ENCODE data around the gene APOB.

APOB gene

DNA sequence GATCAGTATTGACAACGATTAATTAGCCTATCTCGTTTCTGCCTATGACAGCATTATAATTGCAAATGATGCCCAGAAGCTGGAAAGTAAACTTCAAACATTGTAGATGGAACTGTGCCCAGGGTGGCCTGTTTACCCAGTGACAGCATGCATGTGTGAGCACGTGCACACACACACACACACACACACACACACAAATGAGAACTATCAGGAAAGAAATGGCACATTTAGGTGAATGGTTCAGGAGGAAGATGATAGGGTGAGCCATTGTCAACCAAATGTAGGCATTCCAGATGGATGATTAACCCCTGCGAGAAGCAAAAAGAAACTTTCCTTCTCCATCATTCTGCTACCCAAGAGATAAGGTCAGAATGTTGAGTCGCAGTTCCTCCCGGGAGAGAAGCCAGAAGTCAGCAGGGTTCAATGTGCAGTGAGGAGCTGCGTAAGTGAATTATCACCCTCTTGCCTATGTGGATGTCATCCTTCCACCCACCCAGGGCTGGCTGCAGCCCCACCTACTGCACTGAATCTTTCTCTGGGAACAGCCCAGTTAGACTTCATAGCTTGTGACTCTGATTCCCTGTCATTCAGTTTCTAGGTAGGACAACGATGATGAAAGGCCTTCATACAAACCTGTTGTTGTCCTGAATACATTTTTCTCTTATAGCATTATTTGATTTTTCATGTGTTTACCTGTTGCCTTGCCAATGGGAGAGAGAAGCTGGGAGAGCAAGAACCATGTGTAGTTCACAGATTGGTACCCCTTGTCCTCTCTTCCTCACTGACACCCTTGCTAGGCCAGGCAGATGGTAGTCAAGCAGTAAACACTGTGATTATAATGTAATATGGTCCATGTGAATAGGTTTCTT, 3.5 kb upstream of the APOB start:
- DNase-seq: no peak

DNA sequence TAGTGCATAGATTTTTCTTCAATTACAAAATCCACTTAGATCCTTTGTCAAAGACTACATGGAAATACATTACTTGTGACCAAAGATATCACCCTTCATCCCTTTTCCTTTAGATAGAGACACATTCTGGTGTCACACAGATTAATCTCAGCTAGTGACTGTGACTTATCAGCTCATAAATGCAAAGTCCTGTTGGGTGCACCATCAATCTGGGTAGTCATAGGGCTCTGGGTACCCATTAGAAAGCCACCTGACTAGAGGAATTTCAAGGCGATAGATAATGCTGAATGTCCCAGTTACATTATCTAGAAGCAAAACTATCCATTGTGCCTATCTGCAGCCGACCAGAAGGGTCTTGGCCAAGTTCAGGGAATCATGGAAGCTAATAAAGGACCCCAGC, 2.6 kb upstream of the APOB start:
- no peak for DNase-seq

DNA sequence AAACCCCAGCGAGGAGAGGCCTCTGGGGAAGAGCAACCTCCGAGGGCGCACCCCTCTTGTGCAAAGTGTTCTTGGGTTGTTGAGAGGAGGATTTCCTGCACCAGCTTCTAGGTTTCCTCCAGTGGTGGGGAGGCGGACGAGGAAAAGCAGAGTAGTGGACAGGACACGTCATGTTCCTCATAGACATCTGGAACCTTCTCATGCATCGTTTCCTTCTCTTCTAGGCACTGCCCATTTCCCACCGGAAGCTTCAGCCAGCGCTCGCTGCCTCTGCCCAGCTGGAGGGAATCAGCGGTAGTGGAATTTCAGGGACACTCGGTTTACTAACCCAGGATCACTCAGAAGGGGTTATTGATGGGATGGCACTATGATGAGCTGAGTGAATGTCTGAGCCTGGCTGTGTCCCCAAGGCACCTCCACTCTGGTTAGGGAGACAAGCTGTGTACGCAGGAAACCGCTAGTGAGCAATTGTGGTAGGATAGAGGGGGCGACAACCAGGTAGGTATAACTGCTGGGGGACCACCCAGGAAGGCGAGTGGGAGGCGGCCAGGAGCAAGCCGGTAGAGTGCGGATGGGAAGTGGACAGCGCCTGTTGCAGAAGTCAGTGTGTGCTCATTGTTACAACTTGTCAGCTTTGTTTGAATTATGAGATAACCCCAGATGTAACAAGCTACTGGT, 960 bp upstream of the APOB start:
- no peak for DNase-seq

DNA sequence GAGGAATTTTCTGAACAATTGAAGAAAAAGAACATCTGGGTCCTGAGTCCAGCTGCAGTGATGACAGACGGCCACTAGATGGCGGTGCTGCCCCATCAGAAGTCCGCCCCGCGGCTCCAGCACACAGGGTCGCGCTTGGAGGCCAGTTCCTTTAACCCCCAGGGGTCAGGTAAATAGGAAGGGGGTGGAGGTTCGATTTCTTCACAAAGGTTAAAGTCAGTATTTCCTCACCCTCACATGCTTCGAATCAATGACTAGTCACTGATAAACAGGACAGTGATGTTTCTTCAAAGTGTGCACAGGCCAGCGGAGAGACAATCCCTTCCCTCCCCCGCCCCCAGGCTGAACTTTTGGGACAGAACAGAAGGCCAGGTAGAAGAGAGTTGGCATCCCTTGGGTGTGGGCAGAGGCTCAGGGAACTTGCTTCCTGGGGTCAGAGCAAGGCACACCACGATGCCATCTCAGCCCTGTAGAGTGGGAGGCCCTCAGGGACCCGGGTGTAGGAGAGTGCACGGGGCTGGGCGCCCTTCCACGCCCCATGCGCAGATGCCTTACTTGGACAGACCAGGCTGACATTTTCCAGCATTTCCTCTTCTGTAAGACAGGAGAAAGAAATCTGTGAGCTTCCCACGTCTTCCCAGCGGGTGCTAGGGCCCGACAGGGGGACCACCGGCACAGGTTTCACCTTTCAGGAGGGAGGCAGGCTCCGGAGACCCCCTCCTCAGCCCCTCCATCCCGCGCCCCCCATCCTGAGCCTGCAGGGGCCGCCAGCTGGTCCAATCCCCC, 722 bp downstream of the APOB start:
- DNase-seq: no peak

DNA sequence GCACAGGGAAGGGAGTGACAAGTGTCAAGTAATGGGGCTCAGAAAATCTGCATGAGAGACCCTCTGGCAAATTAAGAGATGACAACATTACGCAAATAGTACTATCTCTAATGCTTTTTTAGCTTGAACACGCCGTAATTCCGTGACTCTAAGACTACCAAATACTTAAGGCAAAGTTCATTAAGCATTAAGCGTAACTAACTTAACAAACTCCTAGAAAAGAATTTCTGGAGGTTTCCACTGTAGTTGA, 1.2 kb downstream of the APOB start:
- DNase-seq: no peak

DNA sequence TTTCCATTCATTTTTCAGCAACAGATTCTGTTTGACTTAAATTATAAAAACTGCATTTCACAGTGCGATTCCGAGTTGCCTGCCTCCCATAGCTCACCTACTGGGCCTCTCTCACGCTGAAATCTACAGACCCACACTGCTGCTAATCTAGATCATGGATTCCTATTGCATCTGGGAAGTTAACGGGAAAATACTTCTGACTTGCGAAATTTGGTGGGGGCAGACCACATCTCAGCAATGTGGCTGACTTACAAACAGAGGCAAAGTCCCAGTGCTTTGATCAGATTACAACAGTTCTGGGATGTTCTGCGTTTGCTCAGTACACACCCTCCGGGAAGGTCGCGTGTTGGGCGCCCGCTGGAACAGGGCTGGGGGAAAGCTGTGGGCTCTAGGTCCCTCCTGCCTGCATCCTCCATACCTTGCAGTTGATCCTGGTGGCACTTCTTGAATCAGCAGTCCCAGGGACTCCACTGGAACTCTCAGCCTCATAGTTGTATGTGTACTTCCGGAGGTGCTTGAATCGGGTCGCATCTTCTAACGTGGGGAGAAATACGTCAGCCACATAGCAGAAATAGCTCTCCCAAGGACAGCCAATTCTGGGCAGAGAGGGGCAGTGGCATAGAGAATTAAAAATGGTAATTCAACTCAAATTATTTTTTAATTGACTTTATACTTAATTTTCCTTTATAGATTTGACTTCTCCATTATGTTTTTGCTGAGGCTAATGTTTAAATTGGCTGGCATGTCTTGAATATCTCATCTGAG, 1.7 kb downstream of the APOB start:
- no peak for DNase-seq

DNA sequence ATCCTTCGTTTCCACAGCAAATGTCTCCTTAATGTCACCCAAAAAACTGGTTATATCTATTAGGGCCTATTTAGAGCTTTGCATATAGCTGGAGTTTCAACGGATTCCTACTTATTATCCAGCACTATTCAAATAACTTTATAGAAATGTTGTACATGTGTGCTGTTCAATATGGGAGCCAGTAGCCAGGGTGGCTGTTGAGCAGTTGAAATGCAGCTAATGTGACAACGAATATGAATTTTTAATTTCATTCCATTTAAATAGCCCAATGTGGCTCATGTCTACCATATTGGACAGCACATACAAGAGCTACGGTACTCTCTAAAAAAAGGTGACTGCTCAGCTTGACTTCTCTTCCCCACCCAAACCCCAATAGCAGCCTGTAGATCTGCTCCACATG, 2.4 kb downstream of the APOB start:
- no peak for DNase-seq

DNA sequence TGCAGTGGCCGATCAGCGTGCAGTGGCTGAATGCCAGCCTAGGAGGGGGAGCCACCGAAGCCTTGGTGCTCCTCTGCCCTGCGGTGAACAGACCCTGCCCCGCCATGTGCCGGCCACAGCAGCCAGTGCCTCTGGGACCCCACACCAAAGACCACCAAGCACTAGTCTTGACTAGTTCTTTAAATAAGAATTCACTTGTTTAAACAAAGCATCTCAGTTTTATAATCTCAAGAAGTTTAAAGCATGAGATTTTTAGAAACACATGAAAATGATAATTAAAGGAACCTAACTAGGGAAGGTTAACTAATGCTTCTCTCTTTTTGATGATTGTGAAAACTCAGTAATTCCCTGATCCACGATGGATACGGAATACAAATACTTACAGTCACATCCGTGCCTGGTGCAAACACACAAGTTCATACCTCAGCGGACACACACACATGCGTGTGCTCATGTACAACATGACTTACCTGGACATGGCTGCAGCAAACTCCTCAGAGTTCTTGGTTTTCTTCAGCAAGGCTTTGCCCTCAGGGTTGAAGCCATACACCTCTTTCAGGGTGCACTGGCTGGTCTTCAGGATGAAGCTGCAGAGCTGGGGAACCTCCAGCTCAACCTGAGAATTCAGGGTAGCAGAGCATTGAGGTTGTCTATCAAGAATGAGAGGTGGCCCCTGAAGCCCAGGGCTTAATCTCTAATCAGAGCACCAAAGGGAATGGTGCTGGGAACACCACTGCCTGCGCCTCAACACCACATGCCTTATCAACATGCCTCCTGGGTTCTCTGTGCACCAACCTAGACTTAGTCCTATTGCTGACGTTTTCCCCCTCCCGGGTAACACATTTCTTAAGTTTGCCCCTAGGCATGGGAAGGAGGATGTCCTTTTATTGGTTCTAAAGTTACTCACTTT, 3.1 kb downstream of the APOB start:
- DNase-seq: no peak

DNA sequence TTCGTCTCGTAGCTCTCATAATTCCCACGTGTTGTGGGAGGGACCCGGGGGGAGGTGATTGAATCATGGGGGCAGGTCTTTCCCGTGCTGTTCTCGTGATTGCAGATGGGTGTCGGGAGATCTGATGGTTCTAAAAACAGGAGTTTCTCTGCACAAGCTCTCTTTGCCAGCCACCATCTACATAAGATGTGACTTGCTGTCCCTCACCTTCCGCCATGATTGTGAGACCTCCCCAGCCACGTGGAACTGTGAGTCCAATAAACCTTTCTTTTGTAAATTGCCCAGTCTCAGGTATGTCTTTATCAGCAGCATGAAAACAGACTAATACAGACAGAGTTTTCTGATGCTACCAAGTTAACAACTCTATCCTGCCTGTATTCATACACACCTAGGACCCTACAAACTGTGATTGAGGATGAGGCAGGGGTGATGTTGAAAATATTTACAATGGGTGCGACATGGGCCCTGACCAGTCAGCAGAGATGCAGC, 3.9 kb downstream of the APOB start:
- DNase-seq: no peak

DNA sequence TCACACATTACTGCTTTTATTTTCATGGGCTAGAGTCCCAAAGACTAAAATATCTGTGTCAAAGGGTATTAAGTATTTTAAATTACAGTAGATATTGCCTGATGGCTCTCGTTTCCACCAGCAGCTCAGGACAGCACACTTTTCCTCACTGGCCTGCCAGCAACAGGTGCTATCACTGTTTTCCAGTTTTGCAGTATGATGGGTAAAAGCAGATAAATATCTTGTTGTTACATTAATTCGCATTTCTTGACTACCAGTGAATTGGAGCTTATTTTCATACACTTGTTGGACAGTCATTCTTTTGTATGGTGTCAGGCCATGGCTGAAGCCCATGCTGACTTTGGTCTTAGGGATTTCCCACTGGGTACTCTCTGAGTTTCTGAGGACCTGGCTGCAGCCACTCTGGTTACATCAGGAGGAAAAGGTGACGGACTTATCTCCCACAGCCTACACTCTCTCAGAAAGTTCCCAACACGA, 4.8 kb downstream of the APOB start:
- no peak for DNase-seq

DNA sequence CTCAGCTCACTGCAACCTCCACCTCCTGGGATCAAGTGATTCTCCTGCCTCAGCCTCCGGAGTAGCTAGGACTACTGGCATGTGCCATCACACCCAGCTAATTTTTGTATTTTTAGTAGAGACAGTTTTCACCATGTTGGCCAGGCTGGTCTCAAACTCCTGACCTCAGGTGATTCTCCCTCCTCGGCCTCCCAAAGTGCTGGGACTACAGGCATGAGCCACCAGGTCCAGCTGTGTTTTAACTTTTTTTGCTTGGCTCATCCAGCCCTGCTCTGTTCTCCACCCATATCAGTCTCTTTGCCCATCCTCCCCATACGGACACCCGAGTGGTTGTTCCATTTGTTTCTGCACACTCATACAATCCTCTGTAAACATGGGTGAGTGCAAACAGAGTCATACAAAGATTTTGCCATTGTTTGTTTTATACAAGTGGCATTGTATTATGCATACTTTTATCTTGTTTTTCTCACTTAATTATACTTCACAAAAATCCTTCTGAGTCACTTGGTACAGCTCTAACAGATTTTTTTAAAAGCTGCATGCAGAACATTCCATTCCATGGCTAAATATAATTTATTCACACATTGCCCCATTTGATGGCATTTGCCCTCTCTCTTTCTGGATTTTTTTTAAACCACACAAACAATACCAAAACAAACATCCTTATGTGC, 5.3 kb downstream of the APOB start:
- no peak for DNase-seq

DNA sequence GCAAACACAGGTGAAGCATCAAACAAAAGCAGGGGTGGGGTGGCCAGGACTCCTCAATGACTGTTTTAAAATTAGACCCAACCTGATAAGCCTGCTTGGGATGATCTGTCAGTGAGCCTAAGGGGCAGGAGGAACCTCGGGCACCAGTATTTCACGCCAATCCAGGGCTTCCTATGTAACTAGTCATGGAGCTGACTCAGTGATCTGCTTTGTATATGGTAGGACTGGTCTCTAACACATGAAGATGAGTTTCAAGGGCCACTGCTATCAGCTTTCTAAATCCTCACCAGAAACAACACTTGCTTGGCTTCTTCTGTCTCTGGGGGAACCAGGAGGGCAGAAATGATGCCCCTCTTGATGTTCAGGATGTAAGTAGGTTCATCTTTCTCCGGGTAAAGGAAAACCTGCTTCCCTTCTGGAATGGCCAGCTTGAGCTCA, 6.2 kb downstream of the APOB start:
- DNase-seq: no peak

DNA sequence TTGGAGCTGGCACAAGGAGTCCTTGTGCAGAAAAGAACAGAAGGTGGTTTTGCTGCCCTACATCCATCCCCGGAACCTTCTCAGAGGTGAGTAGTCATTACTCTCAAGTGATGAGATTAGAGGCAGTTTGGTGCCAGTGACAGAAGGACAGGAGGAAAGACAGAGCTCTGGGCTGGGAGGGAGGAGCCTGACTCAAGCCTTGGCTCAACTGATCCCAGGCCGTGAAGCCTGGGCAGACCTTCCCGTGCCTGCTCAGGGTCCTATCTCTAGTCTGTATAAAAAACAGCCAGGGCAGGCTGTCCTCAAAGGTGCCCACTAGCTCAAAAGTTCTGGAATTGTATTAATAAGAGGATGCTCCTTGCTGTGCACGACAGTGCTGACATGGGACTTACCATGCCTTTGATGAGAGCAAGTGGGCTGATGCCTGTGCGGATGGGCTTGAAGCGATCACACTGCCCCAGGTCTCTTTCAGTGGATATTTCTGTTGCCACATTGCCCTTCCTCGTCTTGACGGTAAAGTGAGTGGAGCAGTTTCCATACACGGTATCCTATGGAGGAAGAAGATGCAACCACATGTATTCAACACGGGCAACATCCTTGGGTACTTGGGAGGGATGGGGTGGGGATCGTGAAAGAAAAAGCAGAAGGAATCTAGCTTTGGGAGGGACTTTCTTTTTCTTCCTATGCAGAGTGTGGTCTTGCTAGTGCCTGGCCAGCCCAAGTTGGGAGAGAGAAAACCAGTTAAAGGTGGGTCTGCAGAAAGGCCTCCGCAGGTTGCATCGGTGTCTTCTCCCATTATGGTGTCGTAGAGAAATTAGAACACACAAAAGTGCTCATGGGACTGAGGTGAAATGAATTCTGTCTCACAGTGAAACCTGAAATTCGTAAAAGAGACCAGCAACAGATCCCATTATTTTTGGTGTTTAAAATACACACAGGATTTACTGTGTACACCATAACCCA, 6.9 kb downstream of the APOB start:
- no peak for DNase-seq

DNA sequence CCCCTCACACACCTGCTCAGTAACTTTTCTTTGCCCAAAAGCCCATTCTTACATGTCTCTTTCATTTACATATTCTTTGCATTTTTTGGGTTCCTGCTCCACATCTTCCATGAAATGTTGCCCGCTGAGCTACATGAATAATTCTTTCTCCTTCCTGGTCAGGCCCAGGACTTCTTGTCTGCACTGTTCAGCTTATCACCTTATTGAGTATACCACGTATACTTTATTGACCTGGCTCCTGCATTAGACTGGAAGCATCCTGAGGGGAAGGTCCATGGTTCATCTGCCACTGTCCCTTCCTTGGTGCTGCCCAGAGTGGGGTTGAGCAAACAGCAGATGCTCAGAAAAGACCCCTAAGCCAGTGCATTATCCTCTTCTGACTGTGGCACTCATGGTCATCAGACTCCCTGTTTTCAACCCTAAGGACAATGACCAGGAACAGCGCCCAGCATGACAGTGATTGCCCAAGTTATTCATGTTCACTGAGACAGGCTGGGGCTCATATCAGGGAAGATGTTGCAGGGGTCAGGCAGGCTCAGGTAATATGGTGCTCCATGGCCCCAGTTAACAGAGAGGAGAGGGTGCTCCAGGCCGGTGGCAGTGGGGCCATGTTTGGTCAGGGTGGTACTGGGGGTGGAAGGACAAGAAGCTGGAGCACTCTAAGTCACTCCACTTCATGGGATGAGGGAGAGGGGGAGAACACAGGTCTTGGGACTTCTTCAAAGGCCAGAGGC, 7.7 kb downstream of the APOB start:
- no peak for DNase-seq

DNA sequence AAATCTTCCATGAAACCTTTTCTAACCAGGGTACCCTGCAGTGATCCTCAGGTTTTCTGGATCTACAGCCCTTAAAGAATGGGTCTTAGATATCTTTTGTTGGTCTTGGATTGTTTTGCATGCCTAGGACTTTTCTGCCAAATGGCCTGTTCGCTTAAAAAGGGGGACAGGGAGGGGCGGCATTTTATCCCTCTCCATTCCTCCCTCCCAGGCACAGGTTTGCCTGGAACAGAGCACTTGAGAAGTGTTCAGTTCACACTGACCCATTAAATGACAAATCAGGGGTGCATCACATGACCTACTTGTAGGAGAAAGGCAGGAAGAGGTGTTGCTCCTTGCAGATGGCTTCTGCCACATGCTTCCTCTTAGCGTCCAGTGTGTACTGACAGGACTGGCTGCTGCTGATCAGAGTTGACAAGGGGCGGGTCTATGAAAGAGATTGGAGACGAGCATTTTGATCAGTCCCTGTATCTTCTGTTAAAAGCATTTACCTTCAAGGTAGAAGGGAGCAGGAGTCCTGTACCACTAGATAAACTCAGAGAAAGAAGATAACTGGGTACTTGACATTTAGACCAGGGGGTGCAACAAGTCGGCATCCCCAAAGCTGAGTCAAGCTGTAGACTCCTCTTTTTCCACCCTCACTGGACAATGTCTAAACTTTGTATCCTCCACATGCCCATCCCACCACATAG, 8.4 kb downstream of the APOB start:
- no peak for DNase-seq

DNA sequence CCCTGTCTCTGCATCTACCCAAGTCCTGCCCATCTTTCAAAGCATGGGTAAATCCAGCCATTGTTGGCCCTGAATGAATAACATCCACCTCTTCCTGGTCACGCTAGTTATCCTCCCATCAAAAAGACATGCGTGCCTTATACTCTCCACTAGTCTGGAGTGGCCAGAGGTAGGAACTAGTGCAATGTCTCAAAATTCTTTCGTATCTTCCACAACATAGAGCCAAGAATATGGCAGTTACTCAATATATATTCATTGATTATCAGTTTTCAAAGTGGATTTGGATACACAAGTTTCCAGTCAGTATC, 8.9 kb downstream of the APOB start:
- DNase-seq: no peak

DNA sequence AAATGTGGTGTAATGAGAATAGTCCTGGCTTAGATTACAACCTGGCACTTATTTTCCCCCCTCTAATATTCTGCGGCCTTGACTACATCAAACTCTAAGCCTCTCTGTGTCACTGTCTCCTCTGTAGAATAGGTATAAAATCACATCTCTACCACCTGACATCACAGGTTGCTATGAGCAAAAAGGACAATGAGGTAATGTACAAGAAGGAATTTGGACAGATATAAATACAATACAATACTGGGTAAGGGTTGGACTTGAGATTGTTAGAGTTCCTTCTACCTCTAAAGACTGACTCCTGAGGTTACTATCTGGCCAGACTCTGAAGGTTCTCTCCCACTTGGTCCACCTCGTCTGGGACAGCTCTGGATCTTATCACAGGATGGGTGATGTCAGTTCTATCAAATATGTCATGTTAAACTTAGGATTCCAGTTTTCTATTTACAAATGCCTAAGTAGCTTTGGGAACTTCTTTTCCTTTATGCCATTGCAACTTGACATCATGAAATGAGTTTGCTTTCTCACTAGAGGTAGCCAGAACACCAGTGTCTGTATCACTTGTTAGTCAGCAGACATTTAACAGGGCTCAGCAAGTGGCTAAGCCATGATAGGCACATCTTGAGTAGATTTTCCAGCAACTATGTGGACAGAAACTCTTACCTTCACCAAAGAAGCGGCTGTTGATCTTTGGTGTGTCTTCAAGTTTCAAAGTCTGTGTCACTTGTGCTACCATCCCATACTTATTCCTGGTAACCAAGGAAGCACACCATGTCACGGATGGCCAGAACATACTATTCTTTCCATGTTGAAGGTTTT, 9.5 kb downstream of the APOB start:
- no peak for DNase-seq
